Effector memory CD4-positive, alpha-beta T cell (primary cell): ENCODE results near the gene PPP1R37.

Experiments used
- DNase-seq, 3 donors: peaks; one replicate each; pipeline ENCODE4 v3.0.0-alpha.2; 2020
- H3K27ac ChIP-seq: 2 replicates; pipeline ENCODE4 v1.7.0; 2013; ENCODE audit warnings: mild to moderate bottlenecking, low read length, moderate library complexity; ENCODE audit not compliant: insufficient read depth, poor library complexity, severe bottlenecking
- H3K27me3 ChIP-seq: replicated peaks from 2 replicates; pipeline ENCODE4 v1.7.0; 2013; ENCODE audit warnings: mild to moderate bottlenecking, low read length; ENCODE audit not compliant: insufficient read depth, control insufficient read depth, poor library complexity, severe bottlenecking
- H3K36me3 ChIP-seq: 2 replicates; pipeline ENCODE4 v1.7.0; 2013; ENCODE audit warnings: mild to moderate bottlenecking, low read length, moderate library complexity; ENCODE audit not compliant: control insufficient read depth, insufficient read depth
- H3K4me1 ChIP-seq: 2 replicates; pipeline ENCODE4 v1.7.0; 2013; ENCODE audit warnings: low read length, mild to moderate bottlenecking; ENCODE audit not compliant: control insufficient read depth, insufficient read depth, poor library complexity, severe bottlenecking
- H3K4me3 ChIP-seq: 2 replicates; pipeline ENCODE4 v1.7.0; 2013; ENCODE audit warnings: low read length, low read depth, mild to moderate bottlenecking; ENCODE audit not compliant: insufficient read depth, poor library complexity, severe bottlenecking
- H3K9me3 ChIP-seq: 2 replicates; pipeline ENCODE4 v1.7.0; 2013; ENCODE audit warnings: mild to moderate bottlenecking, low read length, moderate library complexity; ENCODE audit not compliant: control insufficient read depth

PPP1R37 gene

DNA sequence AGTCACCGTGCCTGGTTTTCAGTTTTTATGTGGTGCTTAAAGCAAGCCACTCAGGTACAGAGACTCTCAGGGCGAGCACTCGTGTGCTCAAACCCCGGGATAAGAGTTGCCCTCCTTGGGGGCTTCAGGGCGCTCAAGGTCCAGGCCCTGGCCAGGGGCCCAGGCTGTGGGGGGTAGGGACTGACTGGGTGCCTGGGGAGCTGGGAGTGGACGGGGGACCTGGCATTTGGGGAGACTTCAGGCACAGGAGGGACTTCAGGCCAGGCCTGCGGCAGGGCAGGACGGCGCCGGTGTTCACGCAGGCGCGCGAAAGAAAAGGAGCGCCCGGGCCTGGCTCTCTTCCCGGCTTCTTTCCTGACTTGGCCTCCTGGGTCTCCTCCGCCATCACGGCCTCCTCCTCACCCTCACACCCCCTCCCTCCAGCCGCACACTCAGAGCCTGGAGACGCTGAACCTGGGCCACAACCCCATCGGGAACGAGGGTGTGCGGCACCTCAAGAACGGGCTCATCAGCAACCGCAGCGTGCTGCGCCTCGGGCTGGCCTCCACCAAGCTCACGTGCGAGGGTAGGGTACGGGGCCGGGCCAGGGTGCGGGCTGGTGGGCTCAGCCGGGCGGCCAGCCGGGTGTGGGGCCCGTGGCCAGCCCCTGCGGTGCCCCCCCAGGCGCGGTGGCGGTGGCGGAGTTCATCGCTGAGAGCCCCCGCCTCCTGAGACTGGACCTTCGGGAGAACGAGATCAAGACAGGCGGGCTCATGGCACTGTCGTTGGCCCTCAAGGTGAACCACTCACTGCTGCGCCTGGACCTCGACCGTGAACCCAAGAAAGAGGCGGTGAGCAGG is 51.7 kb downstream of the PPP1R37 start:
- Histone ChIP-seq H3K9me3 (no peaks in the 10 kb centered on the region), H3K36me3 (peaks cover 39% of the 10 kb centered on the region), H3K4me3 (no peak overlapping the region), H3K27ac (no peak overlapping the region), H3K27me3 (no peaks in the 10 kb centered on the region), H3K4me1 (no peaks in the 10 kb centered on the region)
- no peak for DNase-seq

- no peaks in the 10 kb centered on the region for H3K9me3 ChIP-seq
- H3K27ac ChIP-seq: no peak overlapping the region
- no peak overlapping the region for H3K4me3 ChIP-seq
- H3K4me1 ChIP-seq: no peaks in the 10 kb centered on the region
- no peaks in the 10 kb centered on the region for H3K27me3 ChIP-seq
- DNase-seq: no peak
- H3K36me3 ChIP-seq: peaks cover 39% of the 10 kb centered on the region
Measured at GRCh38 chr19:45145270-45146189, 52.6 kb downstream of the PPP1R37 start.

DNA sequence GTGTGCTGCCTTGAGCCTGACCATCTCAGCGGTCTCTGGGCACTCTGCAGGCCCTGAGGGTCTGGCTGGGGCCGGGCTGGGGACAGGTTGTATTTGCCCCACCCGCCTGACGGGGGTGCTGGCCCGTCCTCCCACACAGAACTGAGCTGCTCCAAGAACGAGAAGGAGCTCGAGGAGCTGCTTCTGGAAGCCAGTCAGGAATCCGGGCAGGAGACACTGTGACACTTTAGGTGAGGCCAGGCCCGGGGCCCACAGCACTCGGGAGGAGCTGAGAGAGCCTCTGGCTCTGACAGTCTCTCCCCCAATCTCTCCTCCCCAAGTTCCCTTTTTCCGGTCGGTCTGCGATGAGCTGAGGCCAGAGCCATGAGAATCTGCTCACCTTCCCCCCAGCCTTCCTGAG is 53.3 kb downstream of the PPP1R37 start:
- Histone ChIP-seq H3K9me3 (no peaks in the 10 kb centered on the region), H3K4me3 (no peak overlapping the region), H3K36me3 (peaks cover 33% of the 10 kb centered on the region), H3K4me1 (no peaks in the 10 kb centered on the region), H3K27me3 (no peaks in the 10 kb centered on the region), H3K27ac (no peak overlapping the region)
- no peak for DNase-seq

DNA sequence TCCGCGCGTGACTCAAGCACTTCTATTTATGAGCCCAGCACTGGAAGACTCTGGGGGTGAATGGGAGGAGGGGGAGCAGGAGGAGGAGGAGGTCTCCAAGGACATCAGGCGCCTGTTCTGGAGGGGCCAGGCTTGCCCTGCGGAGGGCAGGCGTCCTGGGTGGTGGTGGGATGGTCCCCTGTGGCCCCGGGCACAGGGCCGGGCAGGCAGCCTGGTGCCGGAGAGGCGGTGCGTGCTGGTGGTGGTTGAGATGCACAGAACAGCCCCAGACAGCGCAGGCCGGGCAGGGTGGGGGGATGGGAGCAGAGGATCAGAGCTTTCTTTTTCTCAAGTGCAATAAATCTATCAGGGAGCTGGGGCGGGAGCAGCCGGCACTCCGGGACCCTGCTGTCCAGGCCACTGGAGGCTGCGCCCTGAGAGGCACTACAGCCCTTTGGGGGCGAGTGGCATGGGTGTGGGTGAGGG is 53.8 kb downstream of the PPP1R37 start:
- no peak for DNase-seq
- no peak overlapping the region for H3K4me3 ChIP-seq
- no peaks in the 10 kb centered on the region for H3K27me3 ChIP-seq
- H3K9me3 ChIP-seq: no peaks in the 10 kb centered on the region
- no peak overlapping the region for H3K27ac ChIP-seq
- H3K36me3 ChIP-seq: peaks cover 28% of the 10 kb centered on the region
- H3K4me1 ChIP-seq: peaks cover under 1% of the 10 kb centered on the region

- no peak for DNase-seq
- H3K4me1 ChIP-seq: peaks cover 13% of the 10 kb centered on the region
- H3K9me3 ChIP-seq: no peaks in the 10 kb centered on the region
- H3K36me3 ChIP-seq: peaks cover 15% of the 10 kb centered on the region
- no peaks in the 10 kb centered on the region for H3K27me3 ChIP-seq
- H3K4me3 ChIP-seq: no peak overlapping the region
- no peak overlapping the region for H3K27ac ChIP-seq
Measured at GRCh38 chr19:45147835-45148676, 55.1 kb downstream of the PPP1R37 start.

DNA sequence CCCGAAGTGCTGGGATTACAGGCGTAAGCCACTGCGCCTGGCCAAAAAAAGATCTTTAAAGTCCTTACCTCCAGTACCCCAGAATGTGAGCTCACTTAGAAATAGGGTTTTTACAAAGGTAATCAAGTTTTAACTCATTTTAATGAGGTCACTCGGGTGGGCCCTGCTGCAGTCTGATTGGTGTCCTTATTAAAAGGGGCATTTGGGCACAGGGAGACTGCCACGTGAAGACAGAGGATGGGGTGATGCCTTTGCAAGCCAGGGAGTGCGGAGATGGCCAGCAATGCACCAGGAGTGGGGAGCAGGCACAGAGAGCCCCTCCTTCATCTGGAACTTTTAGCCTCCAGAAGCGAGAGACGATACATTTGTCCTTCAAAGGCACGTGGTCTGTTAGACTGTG is 56.1 kb downstream of the PPP1R37 start:
- H3K9me3 ChIP-seq: no peaks in the 10 kb centered on the region
- H3K4me1 ChIP-seq: peaks cover 23% of the 10 kb centered on the region
- H3K36me3 ChIP-seq: peaks cover 14% of the 10 kb centered on the region
- no peaks in the 10 kb centered on the region for H3K27me3 ChIP-seq
- no peak for DNase-seq
- H3K27ac ChIP-seq: no peak overlapping the region
- H3K4me3 ChIP-seq: no peak overlapping the region

GRCh38 chr19:45150180-45150579 is 57.2 kb downstream of the PPP1R37 start:
- no peak overlapping the region for H3K4me3 ChIP-seq
- peaks cover 11% of the 10 kb centered on the region for H3K36me3 ChIP-seq
- no peak overlapping the region for H3K27ac ChIP-seq
- DNase-seq: no peak
- H3K4me1 ChIP-seq: peaks cover 23% of the 10 kb centered on the region
- no peaks in the 10 kb centered on the region for H3K27me3 ChIP-seq
- H3K9me3 ChIP-seq: no peaks in the 10 kb centered on the region

DNA sequence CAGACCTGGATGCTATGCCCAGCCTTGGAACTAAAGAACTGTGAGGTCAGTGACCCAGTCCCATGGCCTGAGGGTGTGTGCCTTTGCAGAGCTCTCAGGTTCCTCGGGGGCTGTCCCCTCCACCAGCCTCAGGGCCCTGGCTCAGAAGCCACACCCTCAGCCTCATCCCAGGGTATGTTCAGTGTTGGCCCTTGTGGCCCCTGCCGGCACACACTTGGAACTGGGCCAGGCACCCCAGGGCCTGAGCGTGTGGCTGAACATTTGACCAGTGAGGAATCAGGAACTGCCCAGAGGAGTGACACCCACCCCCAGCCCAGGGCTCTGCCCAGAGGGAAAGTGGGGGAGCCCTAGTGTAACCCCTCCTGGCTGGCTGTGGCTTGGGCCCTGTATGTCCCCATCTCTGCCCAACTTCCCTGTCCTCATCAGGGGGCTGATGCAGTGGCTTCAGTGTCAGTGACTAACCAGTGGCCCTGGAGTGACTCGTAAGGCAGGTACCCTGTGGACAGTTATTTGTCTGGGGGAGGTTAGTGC is 57.8 kb downstream of the PPP1R37 start:
- no peak overlapping the region for H3K27ac ChIP-seq
- no peak for DNase-seq
- no peak overlapping the region for H3K4me3 ChIP-seq

GRCh38 chr19:45151320-45151719 is 58.3 kb downstream of the PPP1R37 start:
- H3K36me3 ChIP-seq: peaks cover 3% of the 10 kb centered on the region
- no peak overlapping the region for H3K4me3 ChIP-seq
- no peaks in the 10 kb centered on the region for H3K9me3 ChIP-seq
- no peaks in the 10 kb centered on the region for H3K27me3 ChIP-seq
- H3K27ac ChIP-seq: no peak overlapping the region
- H3K4me1 ChIP-seq: peaks cover 23% of the 10 kb centered on the region
- no peak for DNase-seq

More for the DNA sequence above, 57.8 kb downstream of the PPP1R37 start:
- Histone ChIP-seq H3K9me3 (no peaks in the 10 kb centered on the region), H3K27me3 (no peaks in the 10 kb centered on the region), H3K4me1 (peaks cover 23% of the 10 kb centered on the region), H3K36me3 (peaks cover 8% of the 10 kb centered on the region)
